Measurements from ENCODE around the gene YWHAH. TPM values are rescaled to one million over a fixed set of nuclear protein-coding genes. Genes with fewer than 3 reads are reported as not detected.

Gene YWHAH
- total RNA-seq, 2 donors from 2014 or later: 174 to 175 TPM

DNA sequence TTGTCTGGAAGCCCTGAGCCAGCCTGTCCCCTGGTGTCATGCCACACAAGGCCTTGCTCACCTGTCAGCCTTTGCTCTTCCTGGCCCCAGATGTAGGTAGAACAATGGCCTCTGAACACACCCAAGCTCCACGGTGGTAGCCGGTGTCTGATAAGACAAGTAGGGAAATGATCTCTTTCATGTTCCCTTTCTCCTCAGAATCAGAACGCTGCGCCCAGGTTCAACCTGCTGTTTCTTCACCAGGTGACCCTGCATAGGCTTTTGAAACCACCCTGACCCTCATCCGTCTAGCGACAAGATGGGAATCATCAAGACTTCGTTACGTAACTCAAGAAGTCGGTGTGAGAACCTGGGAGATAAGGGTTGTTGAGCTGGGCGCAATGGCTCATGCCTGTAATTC, 28.7 kb upstream of the YWHAH start:
- no peak overlapping the region for H3K27ac ChIP-seq
- H3K9me3 ChIP-seq: no peaks in the 10 kb centered on the region
- TF ChIP-seq, protein P1, sequence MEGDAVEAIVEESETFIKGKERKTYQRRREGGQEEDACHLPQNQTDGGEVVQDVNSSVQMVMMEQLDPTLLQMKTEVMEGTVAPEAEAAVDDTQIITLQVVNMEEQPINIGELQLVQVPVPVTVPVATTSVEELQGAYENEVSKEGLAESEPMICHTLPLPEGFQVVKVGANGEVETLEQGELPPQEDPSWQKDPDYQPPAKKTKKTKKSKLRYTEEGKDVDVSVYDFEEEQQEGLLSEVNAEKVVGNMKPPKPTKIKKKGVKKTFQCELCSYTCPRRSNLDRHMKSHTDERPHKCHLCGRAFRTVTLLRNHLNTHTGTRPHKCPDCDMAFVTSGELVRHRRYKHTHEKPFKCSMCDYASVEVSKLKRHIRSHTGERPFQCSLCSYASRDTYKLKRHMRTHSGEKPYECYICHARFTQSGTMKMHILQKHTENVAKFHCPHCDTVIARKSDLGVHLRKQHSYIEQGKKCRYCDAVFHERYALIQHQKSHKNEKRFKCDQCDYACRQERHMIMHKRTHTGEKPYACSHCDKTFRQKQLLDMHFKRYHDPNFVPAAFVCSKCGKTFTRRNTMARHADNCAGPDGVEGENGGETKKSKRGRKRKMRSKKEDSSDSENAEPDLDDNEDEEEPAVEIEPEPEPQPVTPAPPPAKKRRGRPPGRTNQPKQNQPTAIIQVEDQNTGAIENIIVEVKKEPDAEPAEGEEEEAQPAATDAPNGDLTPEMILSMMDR (IDR thresholded peaks at IDR 0.05): no peak
- no peak overlapping the region for H3K4me3 ChIP-seq
- H3K36me3 ChIP-seq: no peaks in the 10 kb centered on the region
- no peaks in the 10 kb centered on the region for H3K27me3 ChIP-seq (replicated peaks; ENCODE audit: insufficient read depth)
- no peaks in the 10 kb centered on the region for H3K4me1 ChIP-seq (ENCODE audit: control insufficient read depth in 1 of 2, low read depth in 2 of 2)
- DNase-seq (ENCODE audit: low spot score) (no peak), ATAC-seq (ENCODE audit: insufficient number of reproducible peaks, low FRiP score, low read depth) (no peak)

DNA sequence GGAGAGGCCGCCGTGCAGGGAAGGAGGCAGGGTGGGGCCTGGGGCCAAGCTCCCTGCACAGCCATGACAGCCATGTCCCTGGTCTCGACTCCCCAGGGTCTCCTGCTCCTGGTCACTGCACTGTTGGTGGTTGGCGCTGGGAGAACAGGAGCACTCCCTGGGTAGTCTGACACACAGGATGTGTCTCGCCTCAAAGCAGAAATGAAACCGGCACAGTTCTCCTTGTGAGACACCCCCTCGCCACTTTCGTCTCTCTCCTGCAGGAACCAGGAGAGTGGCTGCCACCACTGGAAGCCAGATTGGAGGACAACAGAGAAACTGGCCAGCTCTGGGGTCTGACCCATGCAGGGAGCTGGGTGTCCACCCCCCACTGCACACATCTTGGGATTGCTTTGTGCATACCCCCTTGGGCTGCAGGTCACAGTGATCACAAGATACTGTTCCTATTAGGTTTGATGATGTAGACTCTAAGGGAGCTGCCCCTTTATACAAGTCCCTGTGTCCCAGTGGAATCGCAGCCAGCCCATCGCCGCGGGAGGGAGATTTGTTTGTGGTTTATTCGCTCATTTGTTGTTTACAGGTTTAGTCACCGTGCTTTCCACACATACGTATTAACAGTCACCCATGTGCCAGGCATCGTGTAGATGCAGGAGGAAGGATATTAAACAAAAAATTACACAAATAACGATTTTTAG, 27.0 kb upstream of the YWHAH start:
- TF ChIP-seq, protein P1 (IDR thresholded peaks at IDR 0.05): no peak
- H3K4me3 ChIP-seq: no peak overlapping the region

DNA sequence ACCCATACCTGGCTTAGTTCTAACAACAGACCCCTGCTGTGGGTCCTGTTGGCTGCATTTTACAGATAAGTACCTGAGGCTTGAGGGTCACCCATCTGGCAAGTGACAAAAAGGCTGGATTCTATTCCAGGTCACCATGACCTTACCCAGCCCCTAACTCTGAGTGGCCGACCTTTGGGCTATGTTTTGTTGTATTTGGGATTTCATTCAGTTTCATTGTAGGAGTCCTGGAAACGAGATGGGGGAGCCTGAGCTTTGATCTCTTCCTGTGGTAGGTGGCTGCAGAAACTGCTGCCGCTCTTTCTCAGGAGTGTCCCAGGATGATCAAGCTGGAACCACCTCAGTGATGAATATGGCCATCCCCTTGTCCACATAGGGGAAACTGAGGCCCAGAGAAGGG, 24.6 kb upstream of the YWHAH start:
- DNase-seq (ENCODE audit: low spot score) (no peak), ATAC-seq (ENCODE audit: insufficient number of reproducible peaks, low FRiP score, low read depth) (no peak)
- Histone ChIP-seq H3K27ac (no peak overlapping the region), H3K27me3 (replicated peaks; ENCODE audit: insufficient read depth) (no peaks in the 10 kb centered on the region), H3K4me3 (no peak overlapping the region), H3K9me3 (no peaks in the 10 kb centered on the region), H3K36me3 (no peaks in the 10 kb centered on the region), H3K4me1 (ENCODE audit: control insufficient read depth in 1 of 2, low read depth in 2 of 2) (no peaks in the 10 kb centered on the region)
- TF ChIP-seq, protein P1 (IDR thresholded peaks at IDR 0.05): no peak

More for the DNA sequence above, 27.0 kb upstream of the YWHAH start:
- Histone ChIP-seq H3K27me3 (replicated peaks; ENCODE audit: insufficient read depth) (no peaks in the 10 kb centered on the region), H3K27ac (no peak overlapping the region), H3K4me1 (ENCODE audit: control insufficient read depth in 1 of 2, low read depth in 2 of 2) (no peaks in the 10 kb centered on the region), H3K36me3 (no peaks in the 10 kb centered on the region), H3K9me3 (no peaks in the 10 kb centered on the region)
- ATAC-seq (ENCODE audit: insufficient number of reproducible peaks, low FRiP score, low read depth): no peak
- no peak for DNase-seq (ENCODE audit: low spot score)

DNA sequence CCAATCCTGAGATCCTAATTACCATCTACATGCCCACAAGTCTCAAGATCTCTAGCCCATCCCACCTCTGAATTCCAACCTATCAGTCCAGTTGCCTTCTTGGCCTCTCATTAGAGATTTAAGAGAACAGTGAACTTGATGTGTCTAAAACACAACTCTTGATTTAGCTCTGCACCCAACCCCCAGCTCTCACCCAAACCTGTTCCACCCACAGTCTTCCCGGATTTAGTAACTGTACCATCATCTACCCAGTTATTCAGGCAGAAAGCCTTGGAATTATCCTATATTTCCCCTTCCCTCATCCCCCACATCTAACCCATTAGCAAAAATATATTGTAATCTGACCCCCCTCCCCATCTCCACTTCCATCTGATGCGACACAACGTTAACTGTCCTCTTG, 24.0 kb upstream of the YWHAH start:
- no peaks in the 10 kb centered on the region for H3K9me3 ChIP-seq
- no peaks in the 10 kb centered on the region for H3K27me3 ChIP-seq (replicated peaks; ENCODE audit: insufficient read depth)
- no peaks in the 10 kb centered on the region for H3K4me1 ChIP-seq (ENCODE audit: control insufficient read depth in 1 of 2, low read depth in 2 of 2)
- no peak overlapping the region for H3K4me3 ChIP-seq
- DNase-seq (ENCODE audit: low spot score) (no peak), ATAC-seq (ENCODE audit: insufficient number of reproducible peaks, low FRiP score, low read depth) (no peak)
- H3K27ac ChIP-seq: no peak overlapping the region
- no peaks in the 10 kb centered on the region for H3K36me3 ChIP-seq
- TF ChIP-seq, protein P1 (IDR thresholded peaks at IDR 0.05): no peak

DNA sequence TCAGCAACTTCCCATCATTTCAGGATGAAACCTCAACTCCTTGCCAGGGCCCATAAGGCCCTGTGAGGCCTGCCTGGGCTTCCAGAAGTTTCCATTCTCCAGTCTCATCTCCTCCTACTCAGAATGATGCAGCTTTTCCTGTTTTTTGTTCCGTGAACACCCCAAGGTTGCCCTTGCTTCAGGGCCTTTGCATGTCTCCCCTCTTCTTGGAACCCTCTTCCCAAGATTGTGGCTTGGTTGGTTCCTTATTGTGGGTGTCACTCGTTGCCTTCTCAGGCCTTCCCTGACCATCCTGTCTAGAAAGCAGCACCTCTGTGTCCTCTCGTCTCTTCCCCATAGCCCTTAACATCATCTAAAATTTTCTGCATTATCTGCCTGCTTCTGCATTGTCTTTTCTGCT, 23.2 kb upstream of the YWHAH start:
- DNase-seq (ENCODE audit: low spot score) (no peak), ATAC-seq (ENCODE audit: insufficient number of reproducible peaks, low FRiP score, low read depth) (no peak)
- H3K4me3 ChIP-seq: no peak overlapping the region
- H3K27ac ChIP-seq: no peak overlapping the region
- H3K9me3 ChIP-seq: no peaks in the 10 kb centered on the region
- H3K27me3 ChIP-seq (replicated peaks; ENCODE audit: insufficient read depth): no peaks in the 10 kb centered on the region
- H3K4me1 ChIP-seq (ENCODE audit: control insufficient read depth in 1 of 2, low read depth in 2 of 2): no peaks in the 10 kb centered on the region
- TF ChIP-seq, protein P1 (IDR thresholded peaks at IDR 0.05): no peak
- H3K36me3 ChIP-seq: no peaks in the 10 kb centered on the region

All from thoracic aorta (tissue), 2 donors.